ENCODE measurements around the gene DDX24.

The DDX24 gene

GRCh38 chr14:94113908-94114588, 33.0 kb upstream of the DDX24 start:
- no peak for DNase-seq (ENCODE audit: low spot score)

- DNase-seq (ENCODE audit: low spot score), result no peak
Measured at GRCh38 chr14:94113490-94113889, 32.5 kb upstream of the DDX24 start.

GRCh38 chr14:94113073-94113472, 32.1 kb upstream of the DDX24 start:
- no peak for DNase-seq (ENCODE audit: low spot score)

GRCh38 chr14:94112513-94113063, 31.6 kb upstream of the DDX24 start:
- no peak for DNase-seq (ENCODE audit: low spot score)

GRCh38 chr14:94111276-94112095, 30.5 kb upstream of the DDX24 start:
- DNase-seq (ENCODE audit: low spot score), result no peak

- DNase-seq (ENCODE audit: low spot score), result no peak
Measured at GRCh38 chr14:94110552-94111181, 29.7 kb upstream of the DDX24 start, which contains the start of gene IFI27. Gene IFI27, plus strand, starts transcription at chr14:94110736.

- no peak for DNase-seq (ENCODE audit: low spot score)
Measured at GRCh38 chr14:94109915-94110250, 28.9 kb upstream of the DDX24 start.

- peak; percentile 12 for DNase-seq (ENCODE audit: low spot score)
Measured at GRCh38 chr14:94104731-94105130, 23.7 kb upstream of the DDX24 start.

- no peak for DNase-seq (ENCODE audit: low spot score)
Measured at GRCh38 chr14:94103554-94104150, 22.6 kb upstream of the DDX24 start.

- DNase-seq (ENCODE audit: low spot score), result no peak
Measured at GRCh38 chr14:94102768-94103482, 21.9 kb upstream of the DDX24 start.

- DNase-seq (ENCODE audit: low spot score), result no peak
Measured at GRCh38 chr14:94101748-94102147, 20.7 kb upstream of the DDX24 start.

- DNase-seq (ENCODE audit: low spot score), result no peak
Measured at GRCh38 chr14:94100847-94101246, 19.8 kb upstream of the DDX24 start.

- DNase-seq (ENCODE audit: low spot score), result no peak
Measured at GRCh38 chr14:94099006-94099405, 18.0 kb upstream of the DDX24 start.

- no peak for DNase-seq (ENCODE audit: low spot score)
Measured at GRCh38 chr14:94098326-94098992, 17.5 kb upstream of the DDX24 start.

- DNase-seq (ENCODE audit: low spot score), result no peak
Measured at GRCh38 chr14:94097091-94097490, 16.1 kb upstream of the DDX24 start.

- no peak for DNase-seq (ENCODE audit: low spot score)
Measured at GRCh38 chr14:94093418-94093817, 12.4 kb upstream of the DDX24 start.

- DNase-seq (ENCODE audit: low spot score), result no peak
Measured at GRCh38 chr14:94089479-94089878, 8.5 kb upstream of the DDX24 start.

- DNase-seq (ENCODE audit: low spot score), result no peak
Measured at GRCh38 chr14:94088516-94088915, 7.5 kb upstream of the DDX24 start.

GRCh38 chr14:94087891-94088290, 6.9 kb upstream of the DDX24 start:
- DNase-seq (ENCODE audit: low spot score), result no peak

GRCh38 chr14:94081386-94081820, 401 bp upstream of the DDX24 start:
- no peak for DNase-seq (ENCODE audit: low spot score)
